Neural progenitor cell (in vitro differentiated cells): ENCODE data around the gene DMXL2. TPM values are rescaled to one million over a fixed set of nuclear protein-coding genes. Genes with fewer than 3 reads are reported as not detected.
"Not testable (repeated sequence)": the region's sequence is repeated elsewhere in the genome, so short reads cannot be mapped to it uniquely, and the experiment has no call there.

ENCODE experiments used
- DNase-seq: peaks from one replicate; pipeline ENCODE4 v3.0.0-alpha.2; 2016; ENCODE audit warnings: low spot score
- H2AFZ ChIP-seq: fragments of 200-600 bp; sonication (generic); replicated peaks from 2 replicates; pipeline ENCODE4 v1.6.1; 2016; ENCODE audit warnings: antibody characterized with exemption
- H3F3A ChIP-seq: fragments of 200-600 bp; sonication (generic); 2 replicates; pipeline ENCODE4 v1.6.1; 2016; ENCODE audit warnings: antibody characterized with exemption, low read depth
- H3K27ac ChIP-seq: fragments of 200-600 bp; sonication (generic); 2 replicates; pipeline ENCODE4 v1.5.1; 2016; ENCODE audit warnings: mild to moderate bottlenecking
- H3K27me3 ChIP-seq: fragments of 200-600 bp; sonication (generic); 2 replicates; pipeline ENCODE4 v1.6.1; 2016; ENCODE audit warnings: mild to moderate bottlenecking, moderate library complexity
- H3K36me3 ChIP-seq: fragments of 200-600 bp; sonication (generic); 2 replicates; pipeline ENCODE4 v1.5.1; 2016
- H3K4me1 ChIP-seq: fragments of 200-600 bp; sonication (generic); 2 replicates; pipeline ENCODE4 v1.6.1; 2016; ENCODE audit warnings: mixed run types
- H3K4me2 ChIP-seq: fragments of 200-600 bp; sonication (generic); 2 replicates; pipeline ENCODE4 v1.6.1; 2016
- H3K4me3 ChIP-seq: fragments of 200-600 bp; sonication (generic); 2 replicates; pipeline ENCODE4 v1.5.1; 2016
- H3K79me2 ChIP-seq: fragments of 200-600 bp; sonication (generic); 2 replicates; pipeline ENCODE4 v1.6.1; 2016; ENCODE audit warnings: low read depth
- H3K9ac ChIP-seq: fragments of 200-600 bp; sonication (generic); 2 replicates; pipeline ENCODE4 v1.6.1; 2016
- H3K9me3 ChIP-seq: fragments of 200-600 bp; sonication (generic); 2 replicates; pipeline ENCODE4 v1.5.1; 2016; ENCODE audit warnings: low read depth
- H4K20me1 ChIP-seq: fragments of 200-600 bp; sonication (generic); 2 replicates; pipeline ENCODE4 v1.6.1; 2016; ENCODE audit warnings: low read depth
- H3K27ac Mint-ChIP-seq: 3 replicates; pipeline ENCODE4 v1.8.0; 2021; ENCODE audit warnings: mixed read lengths
- H3K27me3 Mint-ChIP-seq: 2 replicates; pipeline ENCODE4 v1.8.0; 2022; ENCODE audit warnings: low read depth, mild to moderate bottlenecking, inconsistent platforms, moderate library complexity, mixed read lengths; ENCODE audit not compliant: insufficient read depth
- H3K36me3 Mint-ChIP-seq: 3 replicates; pipeline ENCODE4 v1.8.0; 2021; ENCODE audit warnings: mixed read lengths
- H3K4me1 Mint-ChIP-seq: 3 replicates; pipeline ENCODE4 v1.8.0; 2021; ENCODE audit warnings: mixed read lengths
- H3K4me3 Mint-ChIP-seq: 3 replicates; pipeline ENCODE4 v1.8.0; 2021; ENCODE audit warnings: mild to moderate bottlenecking, moderate library complexity, mixed read lengths
- H3K9me3 Mint-ChIP-seq: 3 replicates; pipeline ENCODE4 v1.8.0; 2020; ENCODE audit warnings: mixed read lengths
- EZH2 ChIP-seq: fragments of 200-600 bp; sonication (generic); IDR thresholded peaks from 2 replicates; pipeline ENCODE4 v1.6.1; 2017; ENCODE audit warnings: antibody characterized with exemption, mild to moderate bottlenecking, moderate library complexity
- EZH2phosphoT487 ChIP-seq: fragments of 200-600 bp; sonication (generic); IDR thresholded peaks from 2 replicates; pipeline ENCODE4 v1.6.1; 2017; ENCODE audit warnings: antibody characterized with exemption
- total RNA-seq: library from RNA; depleted of rRNA; stranded (reverse); fragments of >200 nt; gene quantifications from 2 replicates; pipeline ENCODE4 v1.2.3, GENCODE V29; 2015; ENCODE audit warnings: low replicate concordance
- TF ChIP-seq, protein P1 (sequence below): fragments of 200-600 bp; sonication (generic); IDR thresholded peaks from 2 replicates; pipeline ENCODE4 v1.5.1; 2017; ENCODE audit warnings: antibody characterized with exemption, mild to moderate bottlenecking

Gene DMXL2
- total RNA-seq, 1 donor from 2014 or later, result 124 TPM

- Histone ChIP-seq H4K20me1 (no peaks in the 10 kb centered on the region), H3K9ac (no peak overlapping the region), H3F3A (peaks cover 7% of the 10 kb centered on the region), H3K4me3 (no peak overlapping the region), H3K4me1 (peaks cover 16% of the 10 kb centered on the region), H3K27me3 (peaks cover 3% of the 10 kb centered on the region), H3K79me2 (peaks cover 66% of the 10 kb centered on the region), H3K4me2 (no peak overlapping the region), H3K36me3 (no peaks in the 10 kb centered on the region), H3K9me3 (no peaks in the 10 kb centered on the region), H2AFZ (no peak overlapping the region), H3K27ac (no peak overlapping the region)
- peaks cover 3% of the 10 kb centered on the region for H3K27me3 Mint-ChIP-seq
- no peak overlapping the region for H3K27ac Mint-ChIP-seq
- TF ChIP-seq EZH2, result no peak
- TF ChIP-seq, protein P1, sequence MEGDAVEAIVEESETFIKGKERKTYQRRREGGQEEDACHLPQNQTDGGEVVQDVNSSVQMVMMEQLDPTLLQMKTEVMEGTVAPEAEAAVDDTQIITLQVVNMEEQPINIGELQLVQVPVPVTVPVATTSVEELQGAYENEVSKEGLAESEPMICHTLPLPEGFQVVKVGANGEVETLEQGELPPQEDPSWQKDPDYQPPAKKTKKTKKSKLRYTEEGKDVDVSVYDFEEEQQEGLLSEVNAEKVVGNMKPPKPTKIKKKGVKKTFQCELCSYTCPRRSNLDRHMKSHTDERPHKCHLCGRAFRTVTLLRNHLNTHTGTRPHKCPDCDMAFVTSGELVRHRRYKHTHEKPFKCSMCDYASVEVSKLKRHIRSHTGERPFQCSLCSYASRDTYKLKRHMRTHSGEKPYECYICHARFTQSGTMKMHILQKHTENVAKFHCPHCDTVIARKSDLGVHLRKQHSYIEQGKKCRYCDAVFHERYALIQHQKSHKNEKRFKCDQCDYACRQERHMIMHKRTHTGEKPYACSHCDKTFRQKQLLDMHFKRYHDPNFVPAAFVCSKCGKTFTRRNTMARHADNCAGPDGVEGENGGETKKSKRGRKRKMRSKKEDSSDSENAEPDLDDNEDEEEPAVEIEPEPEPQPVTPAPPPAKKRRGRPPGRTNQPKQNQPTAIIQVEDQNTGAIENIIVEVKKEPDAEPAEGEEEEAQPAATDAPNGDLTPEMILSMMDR, result no peak
- TF ChIP-seq EZH2phosphoT487, result no peak
- H3K36me3 Mint-ChIP-seq, result peaks cover 19% of the 10 kb centered on the region
- H3K9me3 Mint-ChIP-seq, result peaks cover 2% of the 10 kb centered on the region
- peaks cover 19% of the 10 kb centered on the region for H3K4me1 Mint-ChIP-seq
- no peak overlapping the region for H3K4me3 Mint-ChIP-seq
- no peak for DNase-seq
Measured at GRCh38 chr15:51617886-51618285, 4.7 kb downstream of the DMXL2 start.

DNA sequence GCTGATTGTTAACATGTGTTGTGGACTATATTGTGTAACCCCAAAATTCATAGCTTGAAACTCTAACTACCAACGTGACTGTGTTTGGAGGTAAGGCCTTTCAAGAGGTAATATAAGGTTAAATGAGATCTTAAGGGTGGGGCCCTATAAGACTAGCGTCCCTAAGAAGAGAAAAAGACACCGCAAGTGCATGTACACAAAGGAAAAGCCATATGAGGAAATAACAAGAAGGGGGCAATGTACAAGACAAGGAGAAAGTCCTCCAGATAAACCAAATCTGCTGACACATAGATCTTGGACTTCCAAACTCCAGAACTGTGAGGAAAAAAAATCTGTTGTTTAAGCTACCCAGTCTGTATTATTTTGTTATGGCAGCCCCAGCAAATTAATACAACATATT is 8.6 kb downstream of the DMXL2 start:
- no peaks in the 10 kb centered on the region for H4K20me1 ChIP-seq
- DNase-seq, result no peak
- no peak overlapping the region for H3K4me3 ChIP-seq
- H3K4me1 ChIP-seq, result no peaks in the 10 kb centered on the region
- peaks cover 3% of the 10 kb centered on the region for H3K36me3 ChIP-seq
- no peak overlapping the region for H3K27ac ChIP-seq
- no peak for TF ChIP-seq EZH2
- TF ChIP-seq, protein P1, result no peak
- no peak for TF ChIP-seq EZH2phosphoT487
- H3K9me3 ChIP-seq, result no peaks in the 10 kb centered on the region
- H3K9ac ChIP-seq, result no peak overlapping the region
- no peaks in the 10 kb centered on the region for H3F3A ChIP-seq
- Mint-ChIP-seq H3K27me3 (no peaks in the 10 kb centered on the region), H3K4me1 (no peaks in the 10 kb centered on the region), H3K4me3 (no peak overlapping the region), H3K27ac (no peak overlapping the region), H3K9me3 (peaks cover 14% of the 10 kb centered on the region), H3K36me3 (peaks cover 34% of the 10 kb centered on the region)
- H3K79me2 ChIP-seq, result peaks cover 39% of the 10 kb centered on the region
- no peaks in the 10 kb centered on the region for H3K27me3 ChIP-seq
- H3K4me2 ChIP-seq, result no peak overlapping the region
- H2AFZ ChIP-seq, result no peak overlapping the region

GRCh38 chr15:51612669-51613068 is 9.9 kb downstream of the DMXL2 start:
- not testable (repeated sequence) for H3K4me3 ChIP-seq, H3K27me3 ChIP-seq, H3K27ac ChIP-seq, DNase-seq, H3K36me3 ChIP-seq, H4K20me1 ChIP-seq, H3K27ac Mint-ChIP-seq, H3K27me3 Mint-ChIP-seq, H3K4me1 Mint-ChIP-seq, H3K4me3 Mint-ChIP-seq, H3K9ac ChIP-seq, H3K9me3 ChIP-seq, H2AFZ ChIP-seq, H3K4me2 ChIP-seq, H3K4me1 ChIP-seq, H3F3A ChIP-seq
- H3K79me2 ChIP-seq, result peaks cover 36% of the 10 kb centered on the region
- Mint-ChIP-seq H3K36me3 (peaks cover 34% of the 10 kb centered on the region), H3K9me3 (peaks cover 17% of the 10 kb centered on the region)

- H3K4me3 ChIP-seq, H3K4me3 Mint-ChIP-seq, H4K20me1 ChIP-seq, H3K27ac ChIP-seq, H3K27ac Mint-ChIP-seq, H3K36me3 ChIP-seq, DNase-seq, H3F3A ChIP-seq, H3K9me3 ChIP-seq, H3K27me3 ChIP-seq, H3K4me1 ChIP-seq, H2AFZ ChIP-seq, H3K27me3 Mint-ChIP-seq, H3K4me1 Mint-ChIP-seq, H3K9ac ChIP-seq: not testable (repeated sequence)
- H3K4me2 ChIP-seq, result peak overlapping the region; percentile 28
- H3K79me2 ChIP-seq, result peaks cover 51% of the 10 kb centered on the region
- Mint-ChIP-seq H3K36me3 (peaks cover 20% of the 10 kb centered on the region), H3K9me3 (peaks cover 28% of the 10 kb centered on the region)
Measured at GRCh38 chr15:51603462-51603948, 19.1 kb downstream of the DMXL2 start.
